22Rv1 (cell line): ENCODE measurements around the gene NPAS2.

Experiments
- CTCF ChIP-seq: fragments of 450-650 bp; IDR thresholded peaks from 2 replicates; pipeline ENCODE4 v1.5.1; 2017; ENCODE audit warnings: mild to moderate bottlenecking
- ZFX ChIP-seq: fragments of 450-650 bp; IDR thresholded peaks from 2 replicates; pipeline ENCODE4 v1.6.1; 2017; ENCODE audit warnings: antibody characterized with exemption, borderline replicate concordance

- TF ChIP-seq CTCF, result no peak
- no peak for TF ChIP-seq ZFX
Measured at GRCh38 chr2:100929147-100929546, 109.2 kb downstream of the NPAS2 start.
